KMS-11 (cell line): ENCODE data around the gene AP4E1.

Source experiments
- H2AFZ ChIP-seq: fragments of 200-600 bp; sonication (generic); 2 replicates; pipeline ENCODE4 v1.6.1; 2016; ENCODE audit warnings: antibody characterized with exemption, mixed run types, low read depth
- H3K27ac ChIP-seq: fragments of 200-600 bp; sonication (generic); 2 replicates; pipeline ENCODE4 v1.6.1; 2016; ENCODE audit warnings: mild to moderate bottlenecking, mixed run types
- H3K27me3 ChIP-seq: fragments of 200-600 bp; sonication (generic); 2 replicates; pipeline ENCODE4 v1.6.1; 2017; ENCODE audit warnings: mild to moderate bottlenecking, low read depth, mixed run types, moderate library complexity; ENCODE audit not compliant: insufficient read depth
- H3K36me3 ChIP-seq: fragments of 200-600 bp; sonication (generic); 2 replicates; pipeline ENCODE4 v1.6.1; 2017; ENCODE audit warnings: mild to moderate bottlenecking, mixed run types; ENCODE audit not compliant: insufficient read depth
- H3K4me1 ChIP-seq: fragments of 200-600 bp; sonication (generic); 2 replicates; pipeline ENCODE4 v1.6.1; 2016; ENCODE audit warnings: mild to moderate bottlenecking, low read depth, mixed run types; ENCODE audit not compliant: poor library complexity, severe bottlenecking
- H3K4me2 ChIP-seq: fragments of 200-600 bp; sonication (generic); 2 replicates; pipeline ENCODE4 v1.7.0; 2016; ENCODE audit warnings: mild to moderate bottlenecking, mixed run types
- H3K4me3 ChIP-seq: fragments of 200-600 bp; sonication (generic); IDR thresholded peaks from 2 replicates; pipeline ENCODE4 v1.6.1; 2017; ENCODE audit warnings: low read depth, low read length, mixed read lengths; ENCODE audit not compliant: insufficient read depth
- H3K79me2 ChIP-seq: fragments of 200-600 bp; sonication (generic); 2 replicates; pipeline ENCODE4 v1.6.1; 2016; ENCODE audit warnings: low read depth, mixed run types; ENCODE audit not compliant: insufficient read depth
- H3K9ac ChIP-seq: fragments of 200-600 bp; sonication (generic); 2 replicates; pipeline ENCODE4 v1.6.1; 2016; ENCODE audit warnings: mild to moderate bottlenecking, mixed run types
- H4K20me1 ChIP-seq: fragments of 200-600 bp; sonication (generic); 2 replicates; pipeline ENCODE4 v1.6.1; 2016; ENCODE audit warnings: mild to moderate bottlenecking, mixed run types; ENCODE audit not compliant: insufficient read depth
- TF ChIP-seq, protein P1 (sequence below): fragments of 200-600 bp; sonication (generic); conservative IDR thresholded peaks from 2 replicates; pipeline ENCODE4 v1.6.1; 2017; ENCODE audit warnings: low read depth, mild to moderate bottlenecking, antibody characterized with exemption, low read length, moderate library complexity, mixed read lengths

Gene AP4E1

DNA sequence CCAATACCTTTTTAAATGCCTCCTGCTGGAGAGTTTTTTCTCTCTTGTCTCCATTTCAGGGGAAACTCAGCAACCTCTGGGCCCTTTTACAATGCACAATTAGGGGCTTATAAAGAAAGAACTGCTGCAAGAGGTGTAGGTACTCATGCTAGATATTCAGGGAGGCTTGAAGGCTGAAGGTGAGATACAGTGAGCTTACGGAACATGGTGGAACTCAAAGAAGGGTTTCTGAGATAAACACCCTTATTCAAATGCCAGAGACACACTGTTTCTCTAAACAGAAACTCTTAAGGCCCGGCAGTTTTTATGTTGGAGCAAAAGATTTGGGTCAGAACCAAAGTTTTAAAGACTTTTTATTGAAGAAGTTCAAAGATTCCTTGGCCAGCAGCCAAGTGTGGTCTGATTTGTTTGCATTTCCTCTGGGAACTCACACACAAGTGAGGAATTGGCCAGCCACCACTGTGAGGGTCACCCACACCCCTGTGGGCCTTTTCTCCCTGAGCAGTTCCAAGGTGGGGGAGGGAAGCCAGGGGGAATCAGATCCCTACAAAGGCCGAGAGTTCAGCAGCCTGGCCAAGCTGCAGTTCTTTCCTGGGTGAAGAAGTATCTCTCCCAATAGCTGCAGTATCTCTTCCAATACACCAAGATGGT is 138.4 kb downstream of the AP4E1 start:
- H3K9ac ChIP-seq, result no peak overlapping the region
- TF ChIP-seq, protein P1, sequence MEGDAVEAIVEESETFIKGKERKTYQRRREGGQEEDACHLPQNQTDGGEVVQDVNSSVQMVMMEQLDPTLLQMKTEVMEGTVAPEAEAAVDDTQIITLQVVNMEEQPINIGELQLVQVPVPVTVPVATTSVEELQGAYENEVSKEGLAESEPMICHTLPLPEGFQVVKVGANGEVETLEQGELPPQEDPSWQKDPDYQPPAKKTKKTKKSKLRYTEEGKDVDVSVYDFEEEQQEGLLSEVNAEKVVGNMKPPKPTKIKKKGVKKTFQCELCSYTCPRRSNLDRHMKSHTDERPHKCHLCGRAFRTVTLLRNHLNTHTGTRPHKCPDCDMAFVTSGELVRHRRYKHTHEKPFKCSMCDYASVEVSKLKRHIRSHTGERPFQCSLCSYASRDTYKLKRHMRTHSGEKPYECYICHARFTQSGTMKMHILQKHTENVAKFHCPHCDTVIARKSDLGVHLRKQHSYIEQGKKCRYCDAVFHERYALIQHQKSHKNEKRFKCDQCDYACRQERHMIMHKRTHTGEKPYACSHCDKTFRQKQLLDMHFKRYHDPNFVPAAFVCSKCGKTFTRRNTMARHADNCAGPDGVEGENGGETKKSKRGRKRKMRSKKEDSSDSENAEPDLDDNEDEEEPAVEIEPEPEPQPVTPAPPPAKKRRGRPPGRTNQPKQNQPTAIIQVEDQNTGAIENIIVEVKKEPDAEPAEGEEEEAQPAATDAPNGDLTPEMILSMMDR, result no peak
- no peaks in the 10 kb centered on the region for H3K4me1 ChIP-seq
- H3K27ac ChIP-seq, result no peak overlapping the region
- no peak overlapping the region for H2AFZ ChIP-seq
- no peaks in the 10 kb centered on the region for H3K36me3 ChIP-seq
- no peaks in the 10 kb centered on the region for H3K27me3 ChIP-seq
- H3K4me2 ChIP-seq, result no peak overlapping the region
- no peaks in the 10 kb centered on the region for H3K79me2 ChIP-seq
- no peak overlapping the region for H3K4me3 ChIP-seq
- H4K20me1 ChIP-seq, result no peaks in the 10 kb centered on the region

DNA sequence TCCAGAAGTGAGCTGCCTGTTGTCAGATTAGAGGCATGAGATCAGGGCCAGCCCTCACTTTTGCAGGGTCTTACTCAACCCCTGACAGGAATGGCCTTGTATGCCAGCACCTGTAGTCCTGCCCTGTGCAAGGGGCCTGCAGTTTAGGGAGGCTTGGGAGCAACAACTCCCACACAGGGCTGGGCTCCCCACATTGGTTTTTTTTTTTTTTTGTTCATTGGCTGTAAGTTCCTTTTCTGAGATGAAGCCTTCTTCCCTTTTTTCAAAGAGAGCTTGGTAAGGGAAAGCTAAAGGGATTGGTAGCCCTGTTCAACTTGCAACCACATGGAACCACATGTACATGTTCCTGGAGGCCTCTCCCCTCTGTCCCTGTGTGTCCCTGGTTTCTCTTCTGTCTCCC is 139.8 kb downstream of the AP4E1 start:
- H3K79me2 ChIP-seq, result no peaks in the 10 kb centered on the region
- H3K27ac ChIP-seq, result no peak overlapping the region
- H2AFZ ChIP-seq, result no peak overlapping the region
- no peaks in the 10 kb centered on the region for H4K20me1 ChIP-seq
- H3K9ac ChIP-seq, result no peak overlapping the region
- H3K4me1 ChIP-seq, result no peaks in the 10 kb centered on the region
- no peak overlapping the region for H3K4me2 ChIP-seq
- H3K4me3 ChIP-seq, result no peak overlapping the region
- H3K36me3 ChIP-seq, result no peaks in the 10 kb centered on the region
- no peaks in the 10 kb centered on the region for H3K27me3 ChIP-seq
- TF ChIP-seq, protein P1, result no peak

DNA sequence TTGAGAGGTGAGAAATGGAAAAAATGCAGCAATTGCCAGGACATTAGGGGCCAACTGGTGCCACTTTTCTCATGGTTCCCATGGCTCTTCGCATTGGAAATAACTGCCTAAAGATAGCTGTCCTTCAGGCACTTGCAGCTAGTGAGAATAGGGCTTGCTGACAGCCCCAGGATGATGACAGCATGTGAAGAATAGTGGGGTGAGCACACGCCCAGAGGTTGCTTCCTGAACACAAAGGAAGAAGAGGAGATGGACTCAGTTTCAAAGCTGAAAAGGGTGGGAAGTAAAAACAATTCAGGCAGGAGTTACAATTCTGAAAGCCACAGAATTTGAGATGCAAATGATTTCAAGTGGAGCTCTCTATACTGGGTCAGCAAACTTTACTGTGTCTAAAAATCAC is 140.6 kb downstream of the AP4E1 start:
- TF ChIP-seq, protein P1, result no peak
- H3K4me3 ChIP-seq, result no peak overlapping the region
- H3K27ac ChIP-seq, result no peak overlapping the region
- H3K4me2 ChIP-seq, result no peak overlapping the region
- H3K9ac ChIP-seq, result no peak overlapping the region
- no peaks in the 10 kb centered on the region for H3K27me3 ChIP-seq
- no peak overlapping the region for H2AFZ ChIP-seq
- no peaks in the 10 kb centered on the region for H3K79me2 ChIP-seq
- no peaks in the 10 kb centered on the region for H3K36me3 ChIP-seq
- H4K20me1 ChIP-seq, result no peaks in the 10 kb centered on the region
- no peaks in the 10 kb centered on the region for H3K4me1 ChIP-seq

DNA sequence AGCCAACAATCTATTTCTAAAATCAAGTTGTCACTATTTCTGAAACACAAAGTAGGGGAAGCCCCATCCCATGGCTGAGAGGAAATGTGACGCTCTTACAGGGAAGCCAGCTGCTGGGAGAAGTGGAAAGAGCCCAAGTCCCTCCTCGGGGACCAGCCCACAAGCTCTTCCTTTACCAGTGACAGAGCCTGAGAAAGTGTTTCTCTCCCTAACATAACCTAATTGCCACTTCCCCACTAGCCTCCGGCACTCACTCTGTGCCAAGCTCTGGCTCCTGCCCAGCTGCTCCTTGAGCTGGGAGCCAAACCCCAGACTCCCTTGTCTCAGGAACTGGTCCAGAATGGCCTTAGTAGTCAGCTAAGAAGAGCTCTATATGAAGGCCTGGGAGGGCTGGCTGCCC is 143.3 kb downstream of the AP4E1 start:
- no peaks in the 10 kb centered on the region for H3K36me3 ChIP-seq
- TF ChIP-seq, protein P1, result no peak
- no peak overlapping the region for H3K4me3 ChIP-seq
- no peaks in the 10 kb centered on the region for H3K4me1 ChIP-seq
- H3K27me3 ChIP-seq, result no peaks in the 10 kb centered on the region
- H3K79me2 ChIP-seq, result no peaks in the 10 kb centered on the region
- no peaks in the 10 kb centered on the region for H4K20me1 ChIP-seq
- no peak overlapping the region for H3K27ac ChIP-seq
- H3K4me2 ChIP-seq, result no peak overlapping the region
- no peak overlapping the region for H2AFZ ChIP-seq
- H3K9ac ChIP-seq, result no peak overlapping the region
